ENCODE measurements around the gene PTPRN. TPM values are rescaled to one million over a fixed set of nuclear protein-coding genes. Genes with fewer than 3 reads are reported as not detected.

PTPRN gene
- total and polyA plus RNA-seq, 2 of the 8 experiments (the other 6 are each of a cell fraction or from before 2014, with no cell fraction given) = 5.4 to 8.2 TPM

DNA sequence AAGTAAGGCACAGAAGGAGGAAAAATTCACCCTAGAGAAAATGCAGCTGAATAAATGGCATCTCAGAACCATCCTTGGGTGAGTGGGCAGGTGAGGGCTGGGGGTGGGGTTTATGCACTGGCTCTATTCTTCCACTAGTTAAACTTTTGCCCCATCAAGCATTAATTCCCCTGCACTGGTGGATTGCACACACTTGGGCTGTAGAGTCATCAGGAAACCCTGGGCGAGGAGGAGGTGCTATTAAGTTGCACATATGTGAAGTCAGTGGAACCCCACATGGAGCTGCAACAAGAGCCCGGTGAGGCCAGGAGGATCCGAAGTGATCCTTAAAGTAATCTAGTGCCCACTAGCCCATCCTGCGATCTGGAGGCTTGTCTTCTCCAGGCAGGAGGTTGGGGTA, 36.8 kb downstream of the PTPRN start:
- TF ChIP-seq BACH1 (IDR thresholded peaks at IDR 0.05; ENCODE audit: low read length) (no peak), SP1 (IDR thresholded peaks at IDR 0.05; ENCODE audit: low read depth, low read length) (no peak)
- Histone ChIP-seq H2BK20ac (ENCODE audit: low read length) (no peak overlapping the region), H2BK5ac (ENCODE audit: low read depth, low read length) (no peak overlapping the region), H3K23ac (ENCODE audit: insufficient read length) (no peak overlapping the region), H2BK15ac (ENCODE audit: low read length) (no peak overlapping the region), H3K9ac (replicated peaks in 1 of 4; ENCODE audit: extremely low read depth in 1 of 4, low read depth in 3 of 4, low read length in 3 of 4) (no peak overlapping the region), H3K27me3 (replicated peaks in 1 of 4; ENCODE audit: control insufficient read depth in 3 of 4, extremely low read depth in 1 of 4, insufficient read depth in 3 of 4, low read length in 3 of 4) (peaks cover 0 to 3% (median 0%) of the 10 kb centered on the region in 4 experiments; a peak in 2 of 7 replicates), H3K4me1 (replicated peaks in 1 of 4; ENCODE audit: control insufficient read depth in 3 of 4, insufficient read depth in 4 of 4, low read length in 3 of 4) (peaks cover 0 to 3% (median 0%) of the 10 kb centered on the region in 4 experiments; a peak in 2 of 7 replicates), H2AK5ac (ENCODE audit: low read depth, low read length) (no peak overlapping the region), H4K5ac (ENCODE audit: insufficient read length, low read depth, low read length) (no peak overlapping the region), H3K4me3 (ENCODE audit: extremely low read depth in 1 of 4, insufficient read depth in 2 of 4, low read depth in 3 of 4, low read length in 4 of 4) (no peak overlapping the region), H4K20me1 (replicated peaks in 1 of 2; ENCODE audit: control insufficient read depth in 1 of 2, insufficient read depth in 2 of 2, low read length in 2 of 2) (no peaks in the 10 kb centered on the region), H2BK120ac (replicated peaks; ENCODE audit: low read depth, low read length) (no peak overlapping the region), H3K23me2 (ENCODE audit: low read depth, low read length) (no peaks in the 10 kb centered on the region), H2AFZ (ENCODE audit: low read length) (no peak overlapping the region), H4K91ac (replicated peaks; ENCODE audit: insufficient read length, low read length) (no peak overlapping the region), H3K56ac (replicated peaks; ENCODE audit: insufficient read length, low read depth, low read length) (no peak overlapping the region), H3K14ac (ENCODE audit: insufficient read length) (no peak overlapping the region), H3K4ac (replicated peaks; ENCODE audit: insufficient read length, low read depth, low read length) (no peak overlapping the region), H3K79me2 (ENCODE audit: control insufficient read depth in 1 of 2, insufficient read depth in 2 of 2, low read length in 2 of 2) (no peaks in the 10 kb centered on the region), H3K36me3 (ENCODE audit: control insufficient read depth in 2 of 4, insufficient read depth in 4 of 4, low read length in 3 of 4) (no peaks in the 10 kb centered on the region), H3K9me3 (ENCODE audit: insufficient read depth in 2 of 2, low read depth in 1 of 2, low read length in 1 of 2) (no peaks in the 10 kb centered on the region), H2BK12ac (ENCODE audit: low read depth, low read length) (no peak overlapping the region), H3K79me1 (ENCODE audit: low read depth, low read length) (no peaks in the 10 kb centered on the region), H3K18ac (ENCODE audit: extremely low read depth, low read length) (no peak overlapping the region), H4K8ac (ENCODE audit: extremely low read depth, insufficient read depth, low read length) (no peak overlapping the region), H3K27ac (ENCODE audit: low read depth, low read length) (no peak overlapping the region), H3K4me2 (ENCODE audit: insufficient read depth in 1 of 2, low read depth in 2 of 2, low read length in 2 of 2) (no peak overlapping the region)
- FAIRE-seq = no peak
- ChIA-PET CTCF (ENCODE audit: partially characterized antibody) (interaction anchor here (1.3 to 2.9 kb wide), 2 partner anchors 10 to 23 kb away, joined by 3 to 12 read pairs; no protein-coding TSS in a partner anchor), POLR2A (ENCODE audit: partially characterized antibody) (no interaction called here)
- DNase-seq (ENCODE audit: low read depth in 1 of 2, low spot score in 2 of 2) = no peak
- WGBS, 2 experiments (ENCODE audit: extremely low coverage in 1 of 2, insufficient coverage in 1 of 2, insufficient read length in 1 of 2, insufficient replicate concordance in 2 of 2, low coverage in 1 of 2, low lambda C conversion rate in 2 of 2, missing lambda C conversion rate in 1 of 2) = 82% methylated on average over 4 of the region's 4 CpGs; no CpG with 5 or more reads in 1 of the 2 experiments
